GM12878 (cell line): ENCODE results near the gene C17orf113. TPM values are rescaled to one million over a fixed set of nuclear protein-coding genes. Genes with fewer than 3 reads are reported as not detected.

Source experiments
- CHD4 ChIP-seq: fragments of 200-600 bp; sonication (generic); IDR thresholded peaks from 2 replicates; pipeline ENCODE4 v1.6.1; 2016; ENCODE audit warnings: mild to moderate bottlenecking
- MTA2 ChIP-seq: fragments of 450-650 bp; IDR thresholded peaks from 2 replicates; pipeline ENCODE4 v1.6.1; 2016; ENCODE audit warnings: low read depth, mild to moderate bottlenecking, moderate library complexity
- NFYB ChIP-seq: IDR thresholded peaks from 2 replicates; pipeline ENCODE4 v1.6.1; 2011; ENCODE audit warnings: low read depth, mild to moderate bottlenecking, low read length, improper control_type of control experiment, moderate library complexity; ENCODE audit not compliant: insufficient read depth
- polyA plus RNA-seq, 11 experiments: library from polyadenylated mRNA; depleted of rRNA in 4 of 11; unstranded in 6 of 11; stranded (reverse) in 5 of 11; fragments of >200 nt; fragmentation: Nextera tagmentation in 4 of 11; fragmentation: Illumina TruSeq in 1 of 11; extraction: Ambion mirVana in 4 of 11; extraction: Trizol in 1 of 11; gene quantifications; 1 replicate in 1 of 11; 2 replicates in 10 of 11; pipeline versions ENCODE4 v1.2.1 to v1.2.3, GENCODE V29; 2011 to 2016; ENCODE audit warnings: inconsistent platforms in 2 of 11, missing spikeins in 2 of 11, low read depth in 1 of 11
- total RNA-seq, 4 experiments: library from RNA; depleted of rRNA in 3 of 4; stranded (reverse); fragments of >200 nt in 3 of 4; fragmentation: Illumina TruSeq in 1 of 4; extraction: Trizol in 1 of 4; gene quantifications; 2 replicates each; pipeline versions ENCODE4 v1.2.1 to v1.2.3, GENCODE V29; 2013 to 2021
- TF ChIP-seq, protein P1 (sequence below): fragments of 450-650 bp; IDR thresholded peaks from 2 replicates; pipeline ENCODE4 v1.6.1; 2016; ENCODE audit warnings: mild to moderate bottlenecking, moderate library complexity, borderline replicate concordance
- TF ChIP-seq, protein P2 (sequence below): fragments of 150-350 bp; IDR thresholded peaks from 2 replicates; pipeline ENCODE4 v1.6.1; 2014; ENCODE audit warnings: mild to moderate bottlenecking, low read depth, low read length
- TF ChIP-seq, protein P3 (sequence below): fragments of 450-650 bp; IDR thresholded peaks from 2 replicates; pipeline ENCODE4 v1.6.1; 2017; ENCODE audit warnings: mild to moderate bottlenecking, moderate library complexity

C17orf113 gene
- total and polyA plus RNA-seq, 10 of the 15 experiments (the other 5 are each of a cell fraction or from before 2014, with no cell fraction given): 0.03 to 0.17 (median 0.08) TPM; not detected in 3

DNA sequence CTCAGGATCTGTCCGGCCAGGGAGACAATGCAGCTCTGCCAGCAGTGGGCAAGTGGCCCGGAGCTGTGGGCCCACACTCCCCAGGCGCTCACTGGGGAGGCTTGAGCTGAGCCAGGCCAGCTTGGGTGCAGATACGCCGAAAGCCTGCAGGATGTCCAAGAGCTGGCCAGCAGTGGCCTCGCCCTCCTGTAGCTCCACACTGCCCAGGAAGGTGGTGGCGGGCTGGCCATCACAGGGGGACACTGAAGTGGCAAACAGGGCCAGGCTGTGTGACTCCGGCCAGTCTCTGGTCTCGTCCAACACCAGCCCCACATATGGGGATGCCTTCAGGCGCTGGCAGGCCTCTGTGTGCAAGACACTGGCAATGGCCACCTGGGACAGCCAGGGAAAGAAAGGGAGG, 9.6 kb downstream of the C17orf113 start (continued):
- TF ChIP-seq, protein P1, sequence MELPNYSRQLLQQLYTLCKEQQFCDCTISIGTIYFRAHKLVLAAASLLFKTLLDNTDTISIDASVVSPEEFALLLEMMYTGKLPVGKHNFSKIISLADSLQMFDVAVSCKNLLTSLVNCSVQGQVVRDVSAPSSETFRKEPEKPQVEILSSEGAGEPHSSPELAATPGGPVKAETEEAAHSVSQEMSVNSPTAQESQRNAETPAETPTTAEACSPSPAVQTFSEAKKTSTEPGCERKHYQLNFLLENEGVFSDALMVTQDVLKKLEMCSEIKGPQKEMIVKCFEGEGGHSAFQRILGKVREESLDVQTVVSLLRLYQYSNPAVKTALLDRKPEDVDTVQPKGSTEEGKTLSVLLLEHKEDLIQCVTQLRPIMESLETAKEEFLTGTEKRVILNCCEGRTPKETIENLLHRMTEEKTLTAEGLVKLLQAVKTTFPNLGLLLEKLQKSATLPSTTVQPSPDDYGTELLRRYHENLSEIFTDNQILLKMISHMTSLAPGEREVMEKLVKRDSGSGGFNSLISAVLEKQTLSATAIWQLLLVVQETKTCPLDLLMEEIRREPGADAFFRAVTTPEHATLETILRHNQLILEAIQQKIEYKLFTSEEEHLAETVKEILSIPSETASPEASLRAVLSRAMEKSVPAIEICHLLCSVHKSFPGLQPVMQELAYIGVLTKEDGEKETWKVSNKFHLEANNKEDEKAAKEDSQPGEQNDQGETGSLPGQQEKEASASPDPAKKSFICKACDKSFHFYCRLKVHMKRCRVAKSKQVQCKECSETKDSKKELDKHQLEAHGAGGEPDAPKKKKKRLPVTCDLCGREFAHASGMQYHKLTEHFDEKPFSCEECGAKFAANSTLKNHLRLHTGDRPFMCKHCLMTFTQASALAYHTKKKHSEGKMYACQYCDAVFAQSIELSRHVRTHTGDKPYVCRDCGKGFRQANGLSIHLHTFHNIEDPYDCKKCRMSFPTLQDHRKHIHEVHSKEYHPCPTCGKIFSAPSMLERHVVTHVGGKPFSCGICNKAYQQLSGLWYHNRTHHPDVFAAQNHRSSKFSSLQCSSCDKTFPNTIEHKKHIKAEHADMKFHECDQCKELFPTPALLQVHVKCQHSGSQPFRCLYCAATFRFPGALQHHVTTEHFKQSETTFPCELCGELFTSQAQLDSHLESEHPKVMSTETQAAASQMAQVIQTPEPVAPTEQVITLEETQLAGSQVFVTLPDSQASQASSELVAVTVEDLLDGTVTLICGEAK: no peak
- TF ChIP-seq NFYB (no peak), MTA2 (no peak), CHD4 (no peak)
- TF ChIP-seq, protein P2, sequence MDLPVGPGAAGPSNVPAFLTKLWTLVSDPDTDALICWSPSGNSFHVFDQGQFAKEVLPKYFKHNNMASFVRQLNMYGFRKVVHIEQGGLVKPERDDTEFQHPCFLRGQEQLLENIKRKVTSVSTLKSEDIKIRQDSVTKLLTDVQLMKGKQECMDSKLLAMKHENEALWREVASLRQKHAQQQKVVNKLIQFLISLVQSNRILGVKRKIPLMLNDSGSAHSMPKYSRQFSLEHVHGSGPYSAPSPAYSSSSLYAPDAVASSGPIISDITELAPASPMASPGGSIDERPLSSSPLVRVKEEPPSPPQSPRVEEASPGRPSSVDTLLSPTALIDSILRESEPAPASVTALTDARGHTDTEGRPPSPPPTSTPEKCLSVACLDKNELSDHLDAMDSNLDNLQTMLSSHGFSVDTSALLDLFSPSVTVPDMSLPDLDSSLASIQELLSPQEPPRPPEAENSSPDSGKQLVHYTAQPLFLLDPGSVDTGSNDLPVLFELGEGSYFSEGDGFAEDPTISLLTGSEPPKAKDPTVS: no peak
- TF ChIP-seq, protein P3, sequence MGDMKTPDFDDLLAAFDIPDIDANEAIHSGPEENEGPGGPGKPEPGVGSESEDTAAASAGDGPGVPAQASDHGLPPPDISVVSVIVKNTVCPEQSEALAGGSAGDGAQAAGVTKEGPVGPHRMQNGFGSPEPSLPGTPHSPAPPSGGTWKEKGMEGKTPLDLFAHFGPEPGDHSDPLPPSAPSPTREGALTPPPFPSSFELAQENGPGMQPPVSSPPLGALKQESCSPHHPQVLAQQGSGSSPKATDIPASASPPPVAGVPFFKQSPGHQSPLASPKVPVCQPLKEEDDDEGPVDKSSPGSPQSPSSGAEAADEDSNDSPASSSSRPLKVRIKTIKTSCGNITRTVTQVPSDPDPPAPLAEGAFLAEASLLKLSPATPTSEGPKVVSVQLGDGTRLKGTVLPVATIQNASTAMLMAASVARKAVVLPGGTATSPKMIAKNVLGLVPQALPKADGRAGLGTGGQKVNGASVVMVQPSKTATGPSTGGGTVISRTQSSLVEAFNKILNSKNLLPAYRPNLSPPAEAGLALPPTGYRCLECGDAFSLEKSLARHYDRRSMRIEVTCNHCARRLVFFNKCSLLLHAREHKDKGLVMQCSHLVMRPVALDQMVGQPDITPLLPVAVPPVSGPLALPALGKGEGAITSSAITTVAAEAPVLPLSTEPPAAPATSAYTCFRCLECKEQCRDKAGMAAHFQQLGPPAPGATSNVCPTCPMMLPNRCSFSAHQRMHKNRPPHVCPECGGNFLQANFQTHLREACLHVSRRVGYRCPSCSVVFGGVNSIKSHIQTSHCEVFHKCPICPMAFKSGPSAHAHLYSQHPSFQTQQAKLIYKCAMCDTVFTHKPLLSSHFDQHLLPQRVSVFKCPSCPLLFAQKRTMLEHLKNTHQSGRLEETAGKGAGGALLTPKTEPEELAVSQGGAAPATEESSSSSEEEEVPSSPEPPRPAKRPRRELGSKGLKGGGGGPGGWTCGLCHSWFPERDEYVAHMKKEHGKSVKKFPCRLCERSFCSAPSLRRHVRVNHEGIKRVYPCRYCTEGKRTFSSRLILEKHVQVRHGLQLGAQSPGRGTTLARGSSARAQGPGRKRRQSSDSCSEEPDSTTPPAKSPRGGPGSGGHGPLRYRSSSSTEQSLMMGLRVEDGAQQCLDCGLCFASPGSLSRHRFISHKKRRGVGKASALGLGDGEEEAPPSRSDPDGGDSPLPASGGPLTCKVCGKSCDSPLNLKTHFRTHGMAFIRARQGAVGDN: no peak
